ENCODE data around the gene NUMB. TPM values are rescaled to one million over a fixed set of nuclear protein-coding genes. Genes with fewer than 3 reads are reported as not detected.

Gene NUMB
- total and polyA plus RNA-seq, 4 donors: 39.4 to 100 (median 87.8) TPM

DNA sequence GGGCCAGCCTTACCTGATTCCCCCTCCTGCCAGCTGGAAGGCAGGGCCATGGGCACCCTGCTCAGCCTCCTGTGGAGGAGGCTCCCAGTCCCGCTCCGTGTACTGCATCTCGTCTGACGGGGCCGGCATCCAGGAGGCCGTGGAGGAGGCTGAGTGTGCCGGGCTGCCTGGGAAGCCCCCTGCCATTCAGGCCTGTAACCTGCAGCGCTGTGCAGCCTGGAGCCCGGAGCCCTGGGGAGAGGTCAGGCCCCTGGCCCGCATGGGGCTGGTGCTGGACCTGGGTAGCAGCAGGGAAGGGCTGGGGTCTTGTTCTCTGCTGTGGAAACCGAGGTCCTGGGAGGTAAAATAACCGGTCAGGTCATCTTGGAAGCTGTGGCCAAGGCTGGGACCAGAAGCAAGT lies 204.6 kb downstream of the NUMB start:
- H3K27me3 ChIP-seq (ENCODE audit: control insufficient read depth in 3 of 3, insufficient read depth in 3 of 3, low read length in 2 of 3): no peaks in the 10 kb centered on the region
- ATAC-seq (ENCODE audit: insufficient read depth, low FRiP score) (no peak), DNase-seq (no peak)
- H3K36me3 ChIP-seq (ENCODE audit: control insufficient read depth in 4 of 4, insufficient read depth in 4 of 4, low read length in 4 of 4): no peaks in the 10 kb centered on the region
- no peak overlapping the region for H3K4me3 ChIP-seq
- H3K4me1 ChIP-seq (ENCODE audit: control insufficient read depth in 5 of 5, insufficient read depth in 5 of 5, low read length in 5 of 5): no peaks in the 10 kb centered on the region
- H3K27ac ChIP-seq (ENCODE audit: low read depth in 1 of 2, low read length in 1 of 2): no peak overlapping the region
- no peaks in the 10 kb centered on the region for H3K9me3 ChIP-seq (ENCODE audit: control insufficient read depth in 4 of 4, insufficient read depth in 3 of 4, low read length in 3 of 4)
- 94 to 95% methylated on average over 12 of the region's 12 CpGs for WGBS, 2 donors
- TF ChIP-seq, protein P1, sequence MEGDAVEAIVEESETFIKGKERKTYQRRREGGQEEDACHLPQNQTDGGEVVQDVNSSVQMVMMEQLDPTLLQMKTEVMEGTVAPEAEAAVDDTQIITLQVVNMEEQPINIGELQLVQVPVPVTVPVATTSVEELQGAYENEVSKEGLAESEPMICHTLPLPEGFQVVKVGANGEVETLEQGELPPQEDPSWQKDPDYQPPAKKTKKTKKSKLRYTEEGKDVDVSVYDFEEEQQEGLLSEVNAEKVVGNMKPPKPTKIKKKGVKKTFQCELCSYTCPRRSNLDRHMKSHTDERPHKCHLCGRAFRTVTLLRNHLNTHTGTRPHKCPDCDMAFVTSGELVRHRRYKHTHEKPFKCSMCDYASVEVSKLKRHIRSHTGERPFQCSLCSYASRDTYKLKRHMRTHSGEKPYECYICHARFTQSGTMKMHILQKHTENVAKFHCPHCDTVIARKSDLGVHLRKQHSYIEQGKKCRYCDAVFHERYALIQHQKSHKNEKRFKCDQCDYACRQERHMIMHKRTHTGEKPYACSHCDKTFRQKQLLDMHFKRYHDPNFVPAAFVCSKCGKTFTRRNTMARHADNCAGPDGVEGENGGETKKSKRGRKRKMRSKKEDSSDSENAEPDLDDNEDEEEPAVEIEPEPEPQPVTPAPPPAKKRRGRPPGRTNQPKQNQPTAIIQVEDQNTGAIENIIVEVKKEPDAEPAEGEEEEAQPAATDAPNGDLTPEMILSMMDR (IDR thresholded peaks at IDR 0.05; ENCODE audit: control extremely low read depth, extremely low read depth): no peak
- no peak overlapping the region for H3K9ac ChIP-seq (ENCODE audit: insufficient read depth in 1 of 2, low read length in 2 of 2)

DNA sequence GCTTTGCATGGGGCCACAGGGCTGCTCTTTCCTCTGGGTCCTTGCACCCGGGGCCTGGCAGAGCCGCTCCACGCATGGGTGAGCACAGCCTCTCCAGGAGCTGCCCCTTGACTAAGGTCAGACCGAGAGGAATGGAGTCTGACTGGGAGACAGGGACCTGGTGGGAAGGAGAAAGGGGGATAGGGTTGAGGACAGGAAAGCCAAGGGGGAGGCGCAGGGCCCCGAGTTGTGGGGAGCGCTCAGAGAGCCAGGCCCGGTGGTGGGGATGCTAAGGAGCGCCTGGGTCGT lies 205.1 kb downstream of the NUMB start:
- TF ChIP-seq, protein P1 (IDR thresholded peaks at IDR 0.05; ENCODE audit: control extremely low read depth, extremely low read depth): no peak
- Histone ChIP-seq H3K4me1 (ENCODE audit: control insufficient read depth in 5 of 5, insufficient read depth in 5 of 5, low read length in 5 of 5) (no peaks in the 10 kb centered on the region), H3K4me3 (no peak overlapping the region), H3K36me3 (ENCODE audit: control insufficient read depth in 4 of 4, insufficient read depth in 4 of 4, low read length in 4 of 4) (no peaks in the 10 kb centered on the region), H3K27me3 (ENCODE audit: control insufficient read depth in 3 of 3, insufficient read depth in 3 of 3, low read length in 2 of 3) (no peaks in the 10 kb centered on the region), H3K27ac (ENCODE audit: low read depth in 1 of 2, low read length in 1 of 2) (no peak overlapping the region), H3K9me3 (ENCODE audit: control insufficient read depth in 4 of 4, insufficient read depth in 3 of 4, low read length in 3 of 4) (no peaks in the 10 kb centered on the region), H3K9ac (ENCODE audit: insufficient read depth in 1 of 2, low read length in 2 of 2) (no peak overlapping the region)
- 96 to 97% methylated on average over 10 of the region's 10 CpGs for WGBS, 2 donors
- DNase-seq (no peak), ATAC-seq (ENCODE audit: insufficient read depth, low FRiP score) (no peak)

DNA sequence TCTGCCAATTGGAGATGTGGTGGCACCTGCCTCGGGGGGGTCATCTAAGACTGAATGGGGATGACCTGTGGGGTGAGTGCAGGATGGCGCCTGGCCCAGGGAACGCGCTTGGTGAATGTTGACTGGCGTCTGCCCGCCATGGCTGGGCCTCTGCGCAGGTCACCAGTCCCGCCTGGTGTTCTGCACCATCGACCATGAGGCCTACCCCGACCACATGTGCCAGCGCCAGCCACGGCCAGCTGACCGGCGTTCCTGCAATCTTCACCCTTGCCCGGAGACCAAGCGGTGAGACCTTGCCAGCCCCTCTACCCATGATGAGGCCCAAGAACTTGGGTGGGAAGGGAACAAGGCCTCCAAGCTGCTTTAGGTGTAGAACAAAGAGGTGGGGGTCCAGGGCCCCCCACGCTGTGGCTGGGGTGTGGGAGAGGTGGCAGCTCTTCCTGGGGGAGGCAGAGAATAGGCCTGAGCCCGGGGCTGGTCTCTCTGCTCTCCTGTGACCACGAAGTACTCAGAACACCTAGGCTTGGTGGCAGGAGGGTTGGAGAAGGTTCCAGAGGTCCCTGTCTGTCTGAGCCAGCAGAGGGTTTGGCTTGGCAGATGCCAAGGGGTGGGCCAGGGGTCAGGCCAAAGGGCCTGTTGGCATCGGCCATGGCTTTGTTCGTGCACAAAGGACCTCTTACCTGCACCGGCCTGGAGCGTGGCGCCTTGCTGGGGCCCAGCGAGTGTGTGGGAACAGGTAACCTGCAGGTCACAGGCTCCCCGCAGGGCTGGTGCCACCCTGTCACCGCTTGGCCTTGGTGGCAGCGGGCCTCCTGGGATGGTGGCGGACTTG lies 205.6 kb downstream of the NUMB start:
- Histone ChIP-seq H3K27ac (ENCODE audit: low read depth in 1 of 2, low read length in 1 of 2) (no peak overlapping the region), H3K27me3 (ENCODE audit: control insufficient read depth in 3 of 3, insufficient read depth in 3 of 3, low read length in 2 of 3) (no peaks in the 10 kb centered on the region), H3K9me3 (ENCODE audit: control insufficient read depth in 4 of 4, insufficient read depth in 3 of 4, low read length in 3 of 4) (no peaks in the 10 kb centered on the region), H3K9ac (ENCODE audit: insufficient read depth in 1 of 2, low read length in 2 of 2) (no peak overlapping the region), H3K4me3 (no peak overlapping the region), H3K4me1 (ENCODE audit: control insufficient read depth in 5 of 5, insufficient read depth in 5 of 5, low read length in 5 of 5) (no peaks in the 10 kb centered on the region), H3K36me3 (ENCODE audit: control insufficient read depth in 4 of 4, insufficient read depth in 4 of 4, low read length in 4 of 4) (no peaks in the 10 kb centered on the region)
- 89 to 92% methylated on average over 29 of the region's 29 CpGs for WGBS, 2 donors
- DNase-seq: no peak
- TF ChIP-seq, protein P1 (IDR thresholded peaks at IDR 0.05; ENCODE audit: control extremely low read depth, extremely low read depth): no peak
- ATAC-seq (ENCODE audit: insufficient read depth, low FRiP score): no peak
